Keratinocyte (primary cell): ENCODE data around the gene NLGN1. TPM values are rescaled to one million over a fixed set of nuclear protein-coding genes. Genes with fewer than 3 reads are reported as not detected.

Experiments
- DNase-seq: peaks from one replicate; pipeline ENCODE4 v3.0.0-alpha.2; 2011; ENCODE audit warnings: low read depth, missing footprints, low spot score
- FAIRE-seq: peaks from 2 replicates; lab custom pipeline; 2011; peaks lifted over from hg19 to GRCh38; lab: Jason Lieb, UNC
- H2AFZ ChIP-seq: 2 replicates; pipeline ENCODE4 v1.6.0; 2012; ENCODE audit warnings: low read length, control low read depth, inconsistent platforms; ENCODE audit not compliant: control insufficient read depth
- H3K27ac ChIP-seq: 2 replicates; pipeline ENCODE4 v1.5.1; 2011; ENCODE audit warnings: low read length; ENCODE audit not compliant: control insufficient read depth, insufficient read depth
- H3K27me3 ChIP-seq: 3 replicates; pipeline ENCODE4 v1.6.0; 2011; ENCODE audit warnings: low read length; ENCODE audit not compliant: control insufficient read depth, insufficient read depth; ENCODE audit errors: extremely low read depth
- H3K36me3 ChIP-seq, 2 experiments: 2 replicates in 1 of 2; 3 replicates in 1 of 2; pipeline ENCODE4 v1.5.1; 2011; ENCODE audit warnings: low read length in 2 of 2, mild to moderate bottlenecking in 1 of 2; ENCODE audit not compliant: control insufficient read depth in 2 of 2, insufficient read depth in 2 of 2; ENCODE audit errors: extremely low read depth in 1 of 2
- H3K4me1 ChIP-seq: 3 replicates; pipeline ENCODE4 v1.5.1; 2011; ENCODE audit warnings: low read length; ENCODE audit not compliant: control insufficient read depth, insufficient read depth; ENCODE audit errors: extremely low read depth
- H3K4me2 ChIP-seq: 3 replicates; pipeline ENCODE4 v1.6.0; 2011; ENCODE audit warnings: low read depth, low read length; ENCODE audit not compliant: control insufficient read depth, insufficient read depth; ENCODE audit errors: extremely low read depth
- H3K4me3 ChIP-seq, 3 experiments: fragments of 200-600 bp in 1 of 3; sonication (generic) in 1 of 3; 2 replicates in 2 of 3; 3 replicates in 1 of 3; pipeline ENCODE4 v1.5.1; 2011 to 2016; ENCODE audit warnings: low read length in 3 of 3, mild to moderate bottlenecking in 3 of 3, control low read depth in 2 of 3, inconsistent platforms in 1 of 3, low read depth in 1 of 3, mixed read lengths in 1 of 3, mixed run types in 1 of 3, moderate library complexity in 1 of 3; ENCODE audit not compliant: control insufficient read depth in 2 of 3, insufficient read depth in 2 of 3; ENCODE audit errors: extremely low read depth in 1 of 3
- H3K79me2 ChIP-seq: 2 replicates; pipeline ENCODE4 v1.6.0; 2012; ENCODE audit warnings: low read length; ENCODE audit not compliant: control insufficient read depth, insufficient read depth
- H3K9ac ChIP-seq: 3 replicates; pipeline ENCODE4 v1.6.0; 2011; ENCODE audit warnings: low read length; ENCODE audit not compliant: control insufficient read depth, insufficient read depth; ENCODE audit errors: extremely low read depth
- H3K9me1 ChIP-seq: 3 replicates; pipeline ENCODE4 v1.6.0; 2011; ENCODE audit warnings: low read length; ENCODE audit not compliant: control insufficient read depth, insufficient read depth; ENCODE audit errors: extremely low read depth
- H3K9me3 ChIP-seq: 2 replicates; pipeline ENCODE4 v1.5.1; 2012; ENCODE audit warnings: low read depth, low read length; ENCODE audit not compliant: control insufficient read depth
- H4K20me1 ChIP-seq: 3 replicates; pipeline ENCODE4 v1.6.0; 2011; ENCODE audit warnings: low read length; ENCODE audit not compliant: control insufficient read depth, insufficient read depth; ENCODE audit errors: extremely low read depth
- EZH2 ChIP-seq: IDR thresholded peaks from one replicate; pipeline ENCODE4 v1.6.1; 2012; ENCODE audit warnings: inconsistent platforms, mild to moderate bottlenecking, low read length, moderate library complexity
- dilution Hi-C: fragments of 300-500 bp; cut with MboI; formaldehyde crosslinking; loops from one replicate; pipeline ENCODE4 v1.7.0; 2020; ENCODE audit warnings: low sequenced_read_pairs; ENCODE audit not compliant: extremely low pct_ligation_motif_present
- polyA plus RNA-seq, 5 experiments: library from polyadenylated mRNA; depleted of rRNA in 3 of 5; stranded (reverse) in 3 of 5; stranded (forward) in 1 of 5; unstranded in 1 of 5; fragments of >200 nt; gene quantifications; 1 replicate in 1 of 5; 2 replicates in 3 of 5; 3 replicates in 1 of 5; pipeline versions ENCODE4 v1.2.1 to v1.2.3, GENCODE V29; 2011 to 2012; ENCODE audit warnings: missing spikeins in 2 of 5, low read depth in 1 of 5, low replicate concordance in 1 of 5
- TF ChIP-seq, protein P1 (sequence below), 3 experiments: IDR thresholded peaks in 1 of 3; conservative IDR thresholded peaks in 1 of 3; optimal IDR thresholded peaks in 1 of 3; 2 replicates in 2 of 3; 3 replicates in 1 of 3; pipeline versions ENCODE3 to v1.5.1; 2011; ENCODE audit warnings: low read length in 3 of 3, mild to moderate bottlenecking in 3 of 3, moderate library complexity in 2 of 3, control low read depth in 1 of 3, inconsistent platforms in 1 of 3; ENCODE audit not compliant: insufficient read depth in 2 of 3; ENCODE audit errors: extremely low read depth in 1 of 3

The NLGN1 gene
- polyA plus RNA-seq, 1 donor (not counting 4 experiments of a cell fraction or from before 2014, with no cell fraction given) = not detected

DNA sequence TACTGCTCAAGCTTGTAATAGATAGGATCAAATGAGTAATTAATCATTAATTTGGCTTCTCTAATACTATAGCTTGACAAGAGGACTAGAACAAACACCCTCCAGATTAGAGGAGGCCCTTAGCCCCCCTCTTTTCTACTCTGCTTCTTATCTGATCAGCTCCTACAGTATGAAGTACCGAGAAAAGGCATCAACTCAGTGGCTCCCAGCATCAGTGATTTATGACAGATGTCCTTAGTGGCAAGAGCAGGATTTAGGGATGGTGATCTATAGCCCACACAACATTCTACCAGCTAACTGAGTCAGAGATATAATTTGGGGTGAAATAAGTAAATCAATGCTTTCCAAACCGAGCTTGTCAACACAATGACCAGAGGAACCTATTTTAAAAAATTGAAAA lies 541.1 kb downstream of the NLGN1 start:
- Histone ChIP-seq H3K4me2 (no peak overlapping the region), H3K4me3 (no peak overlapping the region), H2AFZ (no peak overlapping the region), H3K27me3 (no peaks in the 10 kb centered on the region), H3K9me1 (no peaks in the 10 kb centered on the region), H3K9ac (no peak overlapping the region), H3K79me2 (no peaks in the 10 kb centered on the region), H3K36me3 (no peaks in the 10 kb centered on the region), H3K27ac (no peak overlapping the region), H3K9me3 (no peaks in the 10 kb centered on the region), H3K4me1 (no peaks in the 10 kb centered on the region), H4K20me1 (no peaks in the 10 kb centered on the region)
- TF ChIP-seq, protein P1, sequence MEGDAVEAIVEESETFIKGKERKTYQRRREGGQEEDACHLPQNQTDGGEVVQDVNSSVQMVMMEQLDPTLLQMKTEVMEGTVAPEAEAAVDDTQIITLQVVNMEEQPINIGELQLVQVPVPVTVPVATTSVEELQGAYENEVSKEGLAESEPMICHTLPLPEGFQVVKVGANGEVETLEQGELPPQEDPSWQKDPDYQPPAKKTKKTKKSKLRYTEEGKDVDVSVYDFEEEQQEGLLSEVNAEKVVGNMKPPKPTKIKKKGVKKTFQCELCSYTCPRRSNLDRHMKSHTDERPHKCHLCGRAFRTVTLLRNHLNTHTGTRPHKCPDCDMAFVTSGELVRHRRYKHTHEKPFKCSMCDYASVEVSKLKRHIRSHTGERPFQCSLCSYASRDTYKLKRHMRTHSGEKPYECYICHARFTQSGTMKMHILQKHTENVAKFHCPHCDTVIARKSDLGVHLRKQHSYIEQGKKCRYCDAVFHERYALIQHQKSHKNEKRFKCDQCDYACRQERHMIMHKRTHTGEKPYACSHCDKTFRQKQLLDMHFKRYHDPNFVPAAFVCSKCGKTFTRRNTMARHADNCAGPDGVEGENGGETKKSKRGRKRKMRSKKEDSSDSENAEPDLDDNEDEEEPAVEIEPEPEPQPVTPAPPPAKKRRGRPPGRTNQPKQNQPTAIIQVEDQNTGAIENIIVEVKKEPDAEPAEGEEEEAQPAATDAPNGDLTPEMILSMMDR (optimal IDR thresholded peaks at IDR 0.05 in 1 of 3, IDR thresholded peaks at IDR 0.05 in 1 of 3, conservative IDR thresholded peaks at IDR 0.05 in 1 of 3; ENCODE audit: extremely low read depth in 1 of 3, insufficient read depth in 2 of 3, low read length in 3 of 3) = no peak
- TF ChIP-seq EZH2 = no peak
- no peak for DNase-seq
- dilution Hi-C loops = no loop called here
- no peak for FAIRE-seq

DNA sequence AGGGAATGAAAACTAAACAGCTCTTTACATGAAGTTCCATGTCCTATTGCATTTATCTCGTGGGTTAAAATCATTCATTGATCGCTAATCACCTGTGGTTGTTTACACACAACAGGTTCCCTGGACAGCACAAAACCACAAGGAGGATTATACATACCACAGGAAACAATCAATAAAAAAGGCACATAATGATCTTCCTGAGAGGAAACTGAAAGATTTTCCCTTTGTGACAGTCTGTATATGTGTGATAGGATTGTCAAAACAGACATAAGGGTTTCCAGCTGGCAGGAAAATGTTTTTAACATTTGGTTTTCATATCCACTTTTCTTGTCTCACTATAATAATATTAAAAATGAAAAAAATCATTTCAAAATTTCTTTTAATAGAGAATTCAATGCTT lies 541.8 kb downstream of the NLGN1 start:
- no peaks in the 10 kb centered on the region for H3K27me3 ChIP-seq
- H3K4me1 ChIP-seq = no peaks in the 10 kb centered on the region
- no peaks in the 10 kb centered on the region for H4K20me1 ChIP-seq
- H3K4me2 ChIP-seq = no peak overlapping the region
- no peak overlapping the region for H2AFZ ChIP-seq
- no peak overlapping the region for H3K9ac ChIP-seq
- H3K9me3 ChIP-seq = no peaks in the 10 kb centered on the region
- DNase-seq (no peak), FAIRE-seq (no peak)
- no peaks in the 10 kb centered on the region for H3K36me3 ChIP-seq
- H3K9me1 ChIP-seq = no peaks in the 10 kb centered on the region
- H3K27ac ChIP-seq = no peak overlapping the region
- H3K79me2 ChIP-seq = no peaks in the 10 kb centered on the region
- TF ChIP-seq EZH2 = no peak
- TF ChIP-seq, protein P1 (optimal IDR thresholded peaks at IDR 0.05 in 1 of 3, IDR thresholded peaks at IDR 0.05 in 1 of 3, conservative IDR thresholded peaks at IDR 0.05 in 1 of 3; ENCODE audit: extremely low read depth in 1 of 3, insufficient read depth in 2 of 3, low read length in 3 of 3) = no peak
- dilution Hi-C loops = no loop called here
- no peak overlapping the region for H3K4me3 ChIP-seq
